C4-2B (cell line): ENCODE data around the gene EXOC3L4.

ENCODE experiments used
- H3K27ac ChIP-seq: fragments of 450-650 bp; 2 replicates; pipeline ENCODE4 v1.5.1; 2017
- ZFX ChIP-seq: fragments of 450-650 bp; IDR thresholded peaks from 2 replicates; pipeline ENCODE4 v1.6.1; 2017
- TF ChIP-seq, protein P1 (sequence below): fragments of 450-650 bp; conservative IDR thresholded peaks from 2 replicates; pipeline ENCODE4 v1.5.1; 2017; ENCODE audit warnings: mild to moderate bottlenecking

EXOC3L4 gene

GRCh38 chr14:103132381-103133209 lies 38.1 kb downstream of the EXOC3L4 start:
- TF ChIP-seq, protein P1, sequence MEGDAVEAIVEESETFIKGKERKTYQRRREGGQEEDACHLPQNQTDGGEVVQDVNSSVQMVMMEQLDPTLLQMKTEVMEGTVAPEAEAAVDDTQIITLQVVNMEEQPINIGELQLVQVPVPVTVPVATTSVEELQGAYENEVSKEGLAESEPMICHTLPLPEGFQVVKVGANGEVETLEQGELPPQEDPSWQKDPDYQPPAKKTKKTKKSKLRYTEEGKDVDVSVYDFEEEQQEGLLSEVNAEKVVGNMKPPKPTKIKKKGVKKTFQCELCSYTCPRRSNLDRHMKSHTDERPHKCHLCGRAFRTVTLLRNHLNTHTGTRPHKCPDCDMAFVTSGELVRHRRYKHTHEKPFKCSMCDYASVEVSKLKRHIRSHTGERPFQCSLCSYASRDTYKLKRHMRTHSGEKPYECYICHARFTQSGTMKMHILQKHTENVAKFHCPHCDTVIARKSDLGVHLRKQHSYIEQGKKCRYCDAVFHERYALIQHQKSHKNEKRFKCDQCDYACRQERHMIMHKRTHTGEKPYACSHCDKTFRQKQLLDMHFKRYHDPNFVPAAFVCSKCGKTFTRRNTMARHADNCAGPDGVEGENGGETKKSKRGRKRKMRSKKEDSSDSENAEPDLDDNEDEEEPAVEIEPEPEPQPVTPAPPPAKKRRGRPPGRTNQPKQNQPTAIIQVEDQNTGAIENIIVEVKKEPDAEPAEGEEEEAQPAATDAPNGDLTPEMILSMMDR: no peak
- no peak for TF ChIP-seq ZFX
- H3K27ac ChIP-seq: no peak overlapping the region

DNA sequence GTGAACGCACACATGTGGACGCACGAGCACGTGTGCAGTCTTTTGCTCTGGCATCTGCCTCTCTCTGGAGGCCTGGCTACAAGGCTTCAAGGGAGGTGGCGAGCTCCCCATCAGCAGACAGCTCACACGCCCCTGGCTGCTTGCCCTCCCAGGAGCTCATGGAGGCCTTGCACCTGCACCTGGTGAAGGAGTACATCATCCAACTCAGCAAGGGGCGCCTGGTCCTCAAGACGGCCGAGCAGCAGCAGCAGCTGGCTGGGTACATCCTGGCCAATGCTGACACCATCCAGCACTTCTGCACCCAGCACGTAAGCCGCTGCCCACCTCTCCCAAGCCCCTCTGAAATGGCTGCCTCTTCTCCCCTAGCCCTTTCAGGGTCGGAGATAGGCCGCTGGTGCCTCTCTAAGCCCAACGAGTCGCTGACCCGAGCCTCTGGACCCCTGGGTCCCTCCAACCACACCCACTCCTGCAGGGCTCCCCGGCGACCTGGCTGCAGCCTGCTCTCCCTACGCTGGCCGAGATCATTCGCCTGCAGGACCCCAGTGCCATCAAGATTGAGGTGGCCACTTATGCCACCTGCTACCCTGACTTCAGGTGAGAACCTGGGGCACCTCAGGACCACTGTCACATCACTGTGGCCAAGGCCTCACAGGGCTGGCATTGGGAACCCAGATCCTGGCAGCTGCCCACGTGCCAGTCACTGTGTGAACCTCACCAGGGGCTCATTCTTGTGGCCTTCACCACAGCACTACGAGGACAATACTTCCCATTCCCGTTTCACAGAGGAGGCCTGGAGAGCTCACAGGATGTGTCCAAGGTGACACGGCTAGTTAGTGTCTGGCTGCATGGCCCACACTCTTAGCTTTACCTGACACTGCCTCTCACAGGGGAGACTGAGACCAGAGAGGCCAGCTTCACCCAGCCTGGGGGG lies 39.0 kb downstream of the EXOC3L4 start:
- TF ChIP-seq, protein P1: no peak
- TF ChIP-seq ZFX: no peak
- H3K27ac ChIP-seq: no peak overlapping the region

- no peak overlapping the region for H3K27ac ChIP-seq
- TF ChIP-seq ZFX: no peak
- TF ChIP-seq, protein P1: no peak
Observed at GRCh38 chr14:103134405-103134804, 39.9 kb downstream of the EXOC3L4 start.

DNA sequence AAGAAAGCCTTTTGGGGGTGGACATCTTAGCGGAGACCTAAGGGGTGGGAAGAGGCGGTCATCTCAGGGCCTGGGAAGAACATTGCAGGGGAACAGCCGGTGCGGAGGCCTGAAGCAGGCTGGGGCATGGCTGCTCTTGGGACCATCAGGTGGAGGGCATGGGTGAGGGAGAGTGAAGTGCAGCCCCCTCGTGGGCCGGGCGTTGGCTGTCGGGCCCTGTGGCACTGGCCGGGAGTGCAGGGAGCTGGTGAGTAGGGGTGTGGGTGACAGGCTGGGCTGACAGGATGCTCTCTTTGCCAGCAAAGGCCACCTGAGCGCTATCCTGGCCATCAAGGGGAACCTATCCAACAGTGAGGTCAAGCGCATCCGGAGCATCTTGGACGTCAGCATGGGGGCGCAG lies 40.4 kb downstream of the EXOC3L4 start:
- TF ChIP-seq, protein P1: no peak
- TF ChIP-seq ZFX: no peak
- H3K27ac ChIP-seq: no peak overlapping the region

- no peak for TF ChIP-seq ZFX
- TF ChIP-seq, protein P1: no peak
- no peak overlapping the region for H3K27ac ChIP-seq
Observed at GRCh38 chr14:103135333-103136260, 41.1 kb downstream of the EXOC3L4 start.

DNA sequence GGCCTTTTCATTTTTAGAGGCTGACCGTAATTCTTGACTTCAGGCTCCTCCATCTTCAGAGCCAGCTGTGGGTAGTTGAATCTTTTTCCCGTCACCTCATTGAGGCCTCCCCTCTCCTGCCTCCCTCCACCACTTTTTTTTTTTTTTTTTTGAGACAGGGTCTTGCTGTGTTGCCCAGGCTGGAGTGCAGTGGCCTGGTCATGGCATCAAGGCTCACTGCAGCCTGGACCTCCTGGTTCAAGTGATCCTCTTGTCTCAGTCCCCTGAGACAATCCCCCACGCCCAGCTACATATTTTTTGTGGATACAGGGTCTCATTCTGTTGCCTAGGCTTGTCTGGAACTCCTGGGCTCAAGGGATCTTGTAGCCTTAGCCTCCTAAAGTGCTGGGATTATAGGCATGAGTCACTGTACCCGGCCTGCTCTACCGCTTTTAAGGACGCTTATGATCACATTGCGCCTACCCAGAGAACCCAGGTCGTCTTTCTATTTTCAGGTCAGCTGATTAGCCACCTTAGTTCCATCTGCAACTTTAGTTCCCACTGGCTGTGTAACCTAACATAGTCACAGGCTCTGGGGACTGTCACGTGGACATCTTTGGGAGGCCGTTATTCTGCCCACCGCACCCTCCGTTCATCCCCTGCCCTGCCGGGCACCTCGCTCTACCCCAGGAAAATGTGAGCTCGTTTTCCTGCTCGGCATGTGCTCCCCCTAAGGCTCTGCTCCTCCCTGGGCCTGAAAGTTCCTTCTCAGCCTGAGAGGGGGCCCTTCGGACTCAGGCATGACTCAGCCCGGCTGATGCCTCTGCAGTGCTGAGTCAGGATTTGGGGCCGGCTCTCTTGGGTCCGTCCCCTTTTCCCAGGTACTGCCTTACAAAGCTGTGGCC lies 42.1 kb downstream of the EXOC3L4 start:
- H3K27ac ChIP-seq: no peak overlapping the region
- TF ChIP-seq ZFX: no peak
- TF ChIP-seq, protein P1: no peak
